IMR-90 (cell line): Measurements from ENCODE around the gene PBX3.

ENCODE experiments used
- CTCF ChIP-seq: conservative IDR thresholded peaks from 2 replicates; pipeline ENCODE4 v1.5.1; 2012; ENCODE audit warnings: mild to moderate bottlenecking, low read depth, low read length, improper control_type of control experiment
- POLR2A ChIP-seq: IDR thresholded peaks from 2 replicates; pipeline ENCODE4 v1.6.1; 2012; ENCODE audit warnings: mild to moderate bottlenecking, low read depth, low read length
- RAD21 ChIP-seq: IDR thresholded peaks from 2 replicates; pipeline ENCODE4 v1.6.1; 2012; ENCODE audit warnings: low read length, improper control_type of control experiment

- no peak for TF ChIP-seq POLR2A
- no peak for TF ChIP-seq CTCF
- TF ChIP-seq RAD21, result no peak
Measured at GRCh38 chr9:125889112-125889475, 141.9 kb downstream of the PBX3 start.
